Cardiac septum (tissue), 1 donor: ENCODE data around the gene UGDH. TPM values are rescaled to one million over a fixed set of nuclear protein-coding genes. Genes with fewer than 3 reads are reported as not detected.
A peak's percentile ranks its signal among the peaks of the same experiment; 100 is the strongest.
"Not testable (repeated sequence)": the region's sequence is repeated elsewhere in the genome, so short reads cannot be mapped to it uniquely, and the experiment has no call there.

Experiments
- DNase-seq: peaks from one replicate; pipeline ENCODE4 v3.0.0-alpha.2; 2020; ENCODE audit warnings: low spot score
- intact Hi-C: fragments of 100-400 bp; cut with DNase I; formaldehyde crosslinking; loops from one replicate; pipeline ENCODE4 v1.14.0; 2022
- total RNA-seq: library from RNA; stranded (reverse); fragmentation: NEBNext Ultra II Directional; extraction: Animal tissue kit (Norgen Biotek cat#: 25700); gene quantifications from one replicate; pipeline ENCODE4 v1.2.1, GENCODE V29; 2021
- donor health status: DM: no; HTN: no; CAD: no.

Gene UGDH
- total RNA-seq, 1 donor from 2014 or later: 18.1 TPM

- peak; percentile 97 for DNase-seq
- intact Hi-C loops: loop anchor here (5.0 kb wide), 5 partner anchors 69 to 599 kb away; partner anchors contain the start of genes N4BP2, RFC1, SMIM14 and UGDH
Observed at GRCh38 chr4:39458505-39459300, 68.5 kb downstream of the UGDH start, which contains the start of the genes LIAS and RPL9. Gene LIAS, plus strand, starts transcription at chr4:39459056. Its CDS starts 62 bp downstream, at chr4:39459118. Gene RPL9, minus strand, starts transcription at chr4:39458922. Its CDS starts 483 bp downstream, at chr4:39458439.

DNA sequence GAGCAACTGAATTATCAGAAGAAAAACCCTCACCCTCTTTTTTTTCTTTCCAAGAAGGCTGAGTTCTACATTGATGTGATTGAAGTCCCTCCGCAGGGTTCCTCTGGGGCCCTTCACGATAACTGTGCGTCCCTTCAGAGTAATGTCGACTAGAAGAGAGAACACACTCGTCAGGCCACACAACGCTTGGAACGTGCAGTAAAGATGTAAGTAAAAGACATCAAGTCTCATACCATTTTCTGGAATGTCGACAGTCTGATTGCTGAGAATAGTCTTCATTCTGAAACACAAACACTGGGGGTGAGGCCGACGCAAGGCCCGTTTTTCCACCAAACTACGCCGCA is 69.1 kb downstream of the UGDH start:
- not testable (repeated sequence) for DNase-seq
- intact Hi-C loops: loop anchor here (5.0 kb wide), 5 partner anchors 69 to 599 kb away; partner anchors contain the start of genes N4BP2, RFC1, SMIM14 and UGDH

DNA sequence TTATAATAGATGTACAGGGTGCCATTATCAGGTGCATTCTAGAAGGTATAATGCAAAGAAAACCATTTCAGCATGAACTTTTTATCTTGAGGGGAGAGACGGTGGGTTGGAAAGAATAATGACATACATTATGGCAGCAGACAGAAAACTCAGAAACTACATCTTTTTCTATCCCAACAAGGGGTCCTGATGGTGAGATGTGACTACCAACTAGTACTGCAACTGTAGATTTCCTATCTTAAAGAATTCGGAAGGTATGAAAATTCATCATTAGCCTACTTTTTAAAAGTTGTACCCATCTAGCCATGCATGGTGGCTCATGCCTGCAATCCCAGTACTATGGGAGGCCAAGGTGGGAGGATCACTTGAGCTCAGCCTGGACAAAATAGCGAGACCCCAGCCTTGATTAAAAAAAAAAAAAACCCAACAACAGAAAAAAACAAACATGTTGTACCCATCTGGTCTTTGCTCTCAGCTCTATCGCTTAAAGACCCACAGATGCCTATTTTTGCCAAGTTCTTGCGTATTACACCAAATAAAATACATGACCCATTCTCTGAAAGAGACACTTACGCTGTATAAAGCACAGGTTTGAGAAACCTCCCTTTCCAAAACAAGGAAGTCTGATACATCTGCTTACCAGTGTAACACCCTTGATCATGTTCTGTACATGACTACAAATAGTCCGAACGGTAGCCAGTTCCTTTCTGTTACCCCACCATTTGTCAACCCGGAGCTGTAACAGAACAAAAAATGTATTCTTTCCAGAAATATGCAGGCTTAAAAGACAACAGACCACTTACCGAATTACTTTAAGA is 70.1 kb downstream of the UGDH start:
- DNase-seq: no peak
- intact Hi-C loops: loop anchor here (5.0 kb wide), 5 partner anchors 70 to 600 kb away; partner anchors contain the start of genes N4BP2, RFC1, SMIM14 and UGDH

GRCh38 chr4:39455486-39455885 is 71.8 kb downstream of the UGDH start:
- intact Hi-C loops: loop anchor here (5.0 kb wide), 5 partner anchors 72 to 602 kb away; partner anchors contain the start of genes N4BP2, RFC1, SMIM14 and UGDH
- DNase-seq: no peak

DNA sequence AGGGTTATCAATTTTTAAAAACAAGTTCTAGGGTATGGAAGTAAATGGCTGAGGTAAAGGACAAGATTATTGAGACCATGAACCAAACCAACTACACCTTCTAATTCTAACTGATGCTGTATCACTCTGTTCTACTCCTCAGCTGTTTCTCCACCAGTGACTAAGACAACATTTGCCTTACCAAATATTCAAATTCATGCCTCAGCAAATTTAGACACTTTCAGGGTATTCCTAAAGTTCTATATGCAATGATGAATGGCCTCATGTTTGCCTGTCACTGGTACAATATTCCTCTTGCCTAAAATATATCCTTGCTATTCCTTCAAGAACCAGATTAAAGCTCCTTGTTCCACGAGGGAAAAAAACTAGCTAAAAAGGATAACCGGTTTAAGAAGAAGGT is 73.5 kb downstream of the UGDH start:
- DNase-seq: no peak
- intact Hi-C loops: no loop called here

DNA sequence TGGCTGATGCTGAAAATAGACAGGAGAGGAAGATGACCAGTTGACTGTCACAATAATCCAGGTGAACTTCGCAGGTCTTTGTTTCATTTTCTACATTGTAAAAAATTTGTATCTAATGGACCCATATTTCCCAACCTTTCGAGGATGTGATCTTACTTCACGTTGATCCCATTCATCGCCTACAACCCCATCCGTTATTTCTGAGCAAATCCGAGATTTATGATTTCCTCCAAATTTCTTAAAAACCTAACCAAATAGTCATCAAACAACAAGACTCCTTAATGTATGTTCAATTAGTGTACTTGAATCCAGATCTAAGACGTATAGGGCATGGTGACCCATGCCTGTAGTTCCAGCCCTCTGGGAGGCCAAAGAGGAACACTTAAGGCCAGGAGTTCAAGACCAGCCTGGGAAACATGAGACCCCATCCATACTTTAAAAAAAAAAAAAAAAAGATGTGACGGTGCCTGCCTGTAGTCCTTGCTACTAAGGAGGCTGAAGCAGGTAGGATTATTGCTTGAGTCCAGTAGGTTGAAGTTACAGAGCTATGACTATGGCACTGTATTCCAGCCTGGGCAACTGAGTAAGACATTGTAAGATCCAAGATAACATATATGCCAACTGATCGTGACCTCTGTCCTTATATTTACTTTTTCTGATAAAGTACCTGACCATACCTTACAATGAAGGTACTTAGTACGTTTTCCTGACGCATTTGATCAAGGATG is 74.2 kb downstream of the UGDH start:
- intact Hi-C loops: no loop called here
- no peak for DNase-seq

- no peak for DNase-seq
- intact Hi-C loops: no loop called here
Observed at GRCh38 chr4:39452153-39452859, 74.9 kb downstream of the UGDH start.

DNA sequence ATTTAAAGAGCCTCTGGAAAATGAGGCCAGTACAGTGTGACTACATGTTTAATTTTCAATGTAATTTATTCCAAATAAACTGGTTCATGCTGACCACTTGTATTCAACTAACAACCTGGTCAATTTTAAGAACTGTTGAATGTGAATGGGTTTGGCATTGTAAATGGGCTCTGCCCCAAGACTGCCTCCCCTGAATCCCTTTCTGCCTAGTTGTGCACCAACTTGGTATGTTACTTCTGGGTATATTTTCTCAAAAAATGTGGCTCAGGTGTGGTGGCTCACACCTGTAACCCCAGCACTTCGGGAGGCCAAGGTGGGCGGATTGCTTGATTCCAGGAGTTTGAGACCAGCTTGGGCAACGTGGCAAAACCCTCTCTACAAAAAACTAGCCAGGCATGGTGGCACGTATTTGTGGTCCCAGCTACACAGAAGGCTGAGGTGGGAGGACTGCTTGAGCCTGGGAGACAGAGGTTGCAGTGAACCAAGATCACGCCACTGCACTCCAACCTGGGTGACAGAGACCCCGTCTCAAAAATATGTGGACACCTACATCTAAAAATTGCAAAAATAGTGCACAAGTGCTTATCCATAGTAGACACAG is 75.7 kb downstream of the UGDH start:
- intact Hi-C loops: no loop called here
- DNase-seq: no peak

GRCh38 chr4:39450618-39451017 is 76.6 kb downstream of the UGDH start:
- DNase-seq: no peak
- intact Hi-C loops: no loop called here

Other genes with a start within 250 kb of the UGDH start
- gene RFC1, start 161.1 kb downstream of the UGDH start, total RNA-seq: 22.3 TPM
- 0.05 TPM for gene KLB, start 120.5 kb downstream of the UGDH start, total RNA-seq
- 532 TPM for gene RPL9, start 68.5 kb downstream of the UGDH start, total RNA-seq
- gene LIAS, start 68.4 kb downstream of the UGDH start, total RNA-seq: 15.2 TPM
- 12.1 TPM for gene SMIM14, start 111.4 kb upstream of the UGDH start, total RNA-seq
- 57.0 TPM for gene UBE2K, start 170.7 kb upstream of the UGDH start, total RNA-seq